ENCODE measurements around the gene DYRK4.

DNA sequence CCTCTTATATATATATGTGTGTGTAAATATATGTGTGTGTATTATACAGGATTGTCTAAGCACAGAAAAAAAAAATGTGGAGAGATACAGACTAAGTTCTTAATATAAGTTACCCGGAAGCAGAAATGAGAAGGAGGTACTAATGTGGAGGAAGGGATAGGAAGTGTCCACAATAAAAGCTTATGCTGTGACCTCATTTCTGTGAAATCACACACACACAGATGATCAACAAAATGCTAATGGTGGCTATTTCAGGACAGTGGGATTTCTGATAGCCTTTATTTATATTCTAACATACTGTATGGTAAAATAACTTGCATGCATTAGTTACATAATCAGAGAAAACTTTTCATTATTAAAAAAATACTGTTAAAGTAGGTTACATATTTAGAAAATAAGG, 31.8 kb upstream of the DYRK4 start:
- TF ChIP-seq, protein P1, sequence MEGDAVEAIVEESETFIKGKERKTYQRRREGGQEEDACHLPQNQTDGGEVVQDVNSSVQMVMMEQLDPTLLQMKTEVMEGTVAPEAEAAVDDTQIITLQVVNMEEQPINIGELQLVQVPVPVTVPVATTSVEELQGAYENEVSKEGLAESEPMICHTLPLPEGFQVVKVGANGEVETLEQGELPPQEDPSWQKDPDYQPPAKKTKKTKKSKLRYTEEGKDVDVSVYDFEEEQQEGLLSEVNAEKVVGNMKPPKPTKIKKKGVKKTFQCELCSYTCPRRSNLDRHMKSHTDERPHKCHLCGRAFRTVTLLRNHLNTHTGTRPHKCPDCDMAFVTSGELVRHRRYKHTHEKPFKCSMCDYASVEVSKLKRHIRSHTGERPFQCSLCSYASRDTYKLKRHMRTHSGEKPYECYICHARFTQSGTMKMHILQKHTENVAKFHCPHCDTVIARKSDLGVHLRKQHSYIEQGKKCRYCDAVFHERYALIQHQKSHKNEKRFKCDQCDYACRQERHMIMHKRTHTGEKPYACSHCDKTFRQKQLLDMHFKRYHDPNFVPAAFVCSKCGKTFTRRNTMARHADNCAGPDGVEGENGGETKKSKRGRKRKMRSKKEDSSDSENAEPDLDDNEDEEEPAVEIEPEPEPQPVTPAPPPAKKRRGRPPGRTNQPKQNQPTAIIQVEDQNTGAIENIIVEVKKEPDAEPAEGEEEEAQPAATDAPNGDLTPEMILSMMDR (IDR thresholded peaks at IDR 0.05), result no peak
- TF ChIP-seq POLR2A (IDR thresholded peaks at IDR 0.05) (no peak), EP300 (IDR thresholded peaks at IDR 0.05) (no peak)

All from ovary (tissue), 3 donors.